Mesodermal cell (in vitro differentiated cells): ENCODE data around the gene DYNLT2.
"Not testable (repeated sequence)": the region's sequence is repeated elsewhere in the genome, so short reads cannot be mapped to it uniquely, and the experiment has no call there.

Experiments
- H3K27ac ChIP-seq: 2 replicates; pipeline ENCODE4 v1.7.0; 2013; ENCODE audit warnings: mild to moderate bottlenecking, low read depth, low read length, moderate library complexity; ENCODE audit not compliant: severe bottlenecking
- H3K36me3 ChIP-seq: 2 replicates; pipeline ENCODE4 v1.7.1; 2013; ENCODE audit warnings: mild to moderate bottlenecking, low read length, moderate library complexity; ENCODE audit not compliant: control insufficient read depth, insufficient read depth
- H3K4me1 ChIP-seq: one replicate; pipeline ENCODE4 v1.7.1; 2013; ENCODE audit warnings: mild to moderate bottlenecking, low read length; ENCODE audit not compliant: insufficient read depth, control insufficient read depth, poor library complexity, severe bottlenecking
- H3K4me3 ChIP-seq: 2 replicates; pipeline ENCODE4 v1.7.0; 2013; ENCODE audit warnings: low read length, control low read depth, mild to moderate bottlenecking; ENCODE audit not compliant: insufficient read depth, poor library complexity, severe bottlenecking; ENCODE audit errors: extremely low read depth
- H3K9me3 ChIP-seq: 2 replicates; pipeline ENCODE4 v1.7.1; 2013; ENCODE audit warnings: mild to moderate bottlenecking, low read length, moderate library complexity; ENCODE audit not compliant: control insufficient read depth
- WGBS, 2 experiments: methylation state at CpG; one replicate each; pipeline ENCODE4 v1.1.5; 2013; ENCODE audit warnings: missing lambda C conversion rate in 2 of 2; ENCODE audit not compliant: insufficient coverage in 2 of 2; 5-methylcytosine and 5-hydroxymethylcytosine counted together

The DYNLT2 gene

DNA sequence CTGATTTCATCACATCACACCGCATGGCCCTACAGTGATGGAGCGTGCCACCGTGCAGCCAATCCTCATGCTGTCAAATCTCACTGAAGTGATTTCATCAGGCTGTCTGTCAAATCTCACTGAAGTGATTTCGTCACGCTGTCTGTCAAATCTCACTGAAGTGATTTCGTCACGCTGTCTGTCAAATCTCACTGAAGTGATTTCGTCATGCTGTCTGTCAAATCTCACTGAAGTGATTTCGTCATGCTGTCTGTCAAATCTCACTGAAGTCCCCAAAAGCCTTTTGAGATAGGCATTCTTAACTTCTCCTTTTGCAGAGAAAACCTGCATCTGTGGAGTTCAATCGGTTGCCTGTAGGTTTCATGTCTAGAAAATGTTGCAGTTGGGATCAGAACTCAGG, 14.4 kb upstream of the DYNLT2 start:
- H3K27ac ChIP-seq, H3K4me1 ChIP-seq, H3K9me3 ChIP-seq, H3K4me3 ChIP-seq: not testable (repeated sequence)
- WGBS, 2 experiments: 84 to 100% methylated on average over 10 of the region's 10 CpGs
- H3K36me3 ChIP-seq: peaks cover 44% of the 10 kb centered on the region

- H3K4me3 ChIP-seq: no peak overlapping the region
- H3K9me3 ChIP-seq: no peaks in the 10 kb centered on the region
- WGBS, 2 experiments: 88 to 89% methylated on average over 5 to 6 of the region's 10 CpGs
- peaks cover 53% of the 10 kb centered on the region for H3K36me3 ChIP-seq
- no peaks in the 10 kb centered on the region for H3K4me1 ChIP-seq
- no peak overlapping the region for H3K27ac ChIP-seq
Measured at GRCh38 chr6:169763881-169764280, 12.5 kb upstream of the DYNLT2 start.

DNA sequence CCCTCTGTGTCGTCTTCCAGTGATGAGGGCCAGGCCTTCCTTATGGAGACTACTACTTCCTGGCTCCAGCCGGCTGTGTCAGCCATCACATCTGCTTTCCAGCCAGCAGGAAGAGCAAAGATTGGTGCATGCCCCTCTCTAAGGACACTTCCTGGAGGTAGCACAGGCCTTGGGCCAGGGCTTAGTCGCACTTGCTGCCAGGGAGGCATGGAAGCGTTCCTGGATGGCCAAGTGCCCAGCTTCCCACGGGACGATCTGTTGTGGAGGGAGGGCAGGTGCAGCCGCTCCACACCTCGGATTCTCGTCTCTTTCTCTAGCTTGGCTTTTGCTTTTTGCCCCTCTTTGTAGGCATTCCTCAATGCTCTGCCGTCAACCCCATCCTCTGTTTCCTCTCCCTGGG, 11.9 kb upstream of the DYNLT2 start:
- no peaks in the 10 kb centered on the region for H3K9me3 ChIP-seq
- no peaks in the 10 kb centered on the region for H3K4me1 ChIP-seq
- no peak overlapping the region for H3K27ac ChIP-seq
- H3K36me3 ChIP-seq: peaks cover 50% of the 10 kb centered on the region
- WGBS, 2 experiments: 93 to 95% methylated on average over 9 to 10 of the region's 10 CpGs
- no peak overlapping the region for H3K4me3 ChIP-seq

- 93 to 97% methylated on average over 4 to 5 of the region's 6 CpGs for WGBS, 2 experiments
- Histone ChIP-seq H3K36me3 (peaks cover 24% of the 10 kb centered on the region), H3K9me3 (no peaks in the 10 kb centered on the region), H3K27ac (no peak overlapping the region), H3K4me1 (peaks cover 7% of the 10 kb centered on the region), H3K4me3 (no peak overlapping the region)
Measured at GRCh38 chr6:169755162-169755561, 3.8 kb upstream of the DYNLT2 start.

- H3K27ac ChIP-seq: peak overlapping the region; percentile 98
- H3K9me3 ChIP-seq: no peaks in the 10 kb centered on the region
- peaks cover 6% of the 10 kb centered on the region for H3K36me3 ChIP-seq
- 10 to 12% methylated on average over 9 to 14 of the region's 19 CpGs for WGBS, 2 experiments
- peaks cover 7% of the 10 kb centered on the region for H3K4me1 ChIP-seq
- H3K4me3 ChIP-seq: peak overlapping the region; percentile 79
Measured at GRCh38 chr6:169752074-169752623, 777 bp upstream of the DYNLT2 start.

DNA sequence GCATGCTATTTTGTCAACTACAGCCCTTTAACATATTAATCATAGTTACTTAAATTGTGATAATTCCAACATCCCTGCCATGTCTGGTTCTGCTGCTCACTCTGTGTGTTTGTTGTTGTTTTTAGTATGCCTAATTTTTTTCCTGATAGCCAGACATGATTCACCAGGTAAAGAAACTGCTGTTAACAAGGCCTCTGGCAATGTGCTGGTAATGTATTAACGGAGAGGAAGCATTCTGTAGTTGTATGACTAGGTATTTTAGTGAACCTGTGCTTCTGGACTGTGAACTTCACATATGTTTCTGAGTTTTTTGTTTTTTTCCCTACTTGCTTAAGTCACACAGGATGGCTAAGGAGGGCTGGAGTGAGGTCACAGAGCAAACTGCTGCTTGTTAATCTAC, 4.8 kb downstream of the DYNLT2 start:
- no peaks in the 10 kb centered on the region for H3K36me3 ChIP-seq
- H3K4me1 ChIP-seq: no peaks in the 10 kb centered on the region
- no peak overlapping the region for H3K27ac ChIP-seq
- 80% methylated on average over 1 of the region's 1 CpG; no CpG with 5 or more reads in 1 of the 2 experiments for WGBS, 2 experiments
- no peaks in the 10 kb centered on the region for H3K9me3 ChIP-seq
- no peak overlapping the region for H3K4me3 ChIP-seq

- Histone ChIP-seq H3K4me1 (no peaks in the 10 kb centered on the region), H3K27ac (no peak overlapping the region), H3K36me3 (no peaks in the 10 kb centered on the region), H3K9me3 (no peaks in the 10 kb centered on the region), H3K4me3 (no peak overlapping the region)
- 89 to 93% methylated on average over 2 of the region's 3 CpGs for WGBS, 2 experiments
Measured at GRCh38 chr6:169745405-169745804, 6.0 kb downstream of the DYNLT2 start.

GRCh38 chr6:169741344-169741743, 10.0 kb downstream of the DYNLT2 start:
- H3K27ac ChIP-seq: no peak overlapping the region
- no peaks in the 10 kb centered on the region for H3K9me3 ChIP-seq
- H3K4me3 ChIP-seq: no peak overlapping the region
- H3K4me1 ChIP-seq: no peaks in the 10 kb centered on the region
- no peaks in the 10 kb centered on the region for H3K36me3 ChIP-seq

DNA sequence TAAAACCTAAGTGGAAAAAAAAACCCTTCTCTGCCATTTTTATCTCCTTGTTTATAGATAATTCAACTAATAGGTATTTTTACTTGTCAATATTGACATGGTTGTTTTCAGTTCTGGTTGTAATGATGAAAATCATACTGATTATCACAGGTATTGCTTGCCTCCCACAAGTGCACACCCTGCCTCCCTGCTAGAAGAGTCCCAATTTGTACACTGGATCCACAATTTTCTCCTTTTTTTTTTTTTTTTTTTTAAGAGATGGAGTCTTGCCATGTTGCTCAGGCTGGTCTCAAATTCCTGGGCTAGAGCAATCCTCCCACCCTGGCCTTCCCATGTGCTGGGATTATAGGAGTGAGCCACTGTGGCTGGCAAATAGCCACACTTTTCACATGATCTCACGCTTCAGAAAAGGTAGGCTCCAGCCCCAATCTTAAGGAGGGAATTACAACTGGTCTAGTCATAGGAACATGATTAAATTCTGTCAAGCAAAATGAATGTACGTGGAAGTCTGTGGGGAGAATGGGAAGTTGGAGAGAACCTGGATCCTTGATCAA, 12.3 kb downstream of the DYNLT2 start:
- H3K27ac ChIP-seq: no peak overlapping the region
- H3K9me3 ChIP-seq: no peaks in the 10 kb centered on the region
- WGBS, 2 experiments: 100% methylated on average over 1 to 2 of the region's 2 CpGs

GRCh38 chr6:169738204-169738975, 13.0 kb downstream of the DYNLT2 start:
- H3K36me3 ChIP-seq: no peaks in the 10 kb centered on the region
- WGBS, 2 experiments: 84 to 85% methylated on average over 7 to 9 of the region's 9 CpGs
- H3K27ac ChIP-seq: no peak overlapping the region
- no peaks in the 10 kb centered on the region for H3K4me1 ChIP-seq
- no peaks in the 10 kb centered on the region for H3K9me3 ChIP-seq
- H3K4me3 ChIP-seq: no peak overlapping the region

More for the DNA sequence above, 12.3 kb downstream of the DYNLT2 start:
- H3K36me3 ChIP-seq: no peaks in the 10 kb centered on the region
- H3K4me1 ChIP-seq: no peaks in the 10 kb centered on the region
- H3K4me3 ChIP-seq: no peak overlapping the region

DNA sequence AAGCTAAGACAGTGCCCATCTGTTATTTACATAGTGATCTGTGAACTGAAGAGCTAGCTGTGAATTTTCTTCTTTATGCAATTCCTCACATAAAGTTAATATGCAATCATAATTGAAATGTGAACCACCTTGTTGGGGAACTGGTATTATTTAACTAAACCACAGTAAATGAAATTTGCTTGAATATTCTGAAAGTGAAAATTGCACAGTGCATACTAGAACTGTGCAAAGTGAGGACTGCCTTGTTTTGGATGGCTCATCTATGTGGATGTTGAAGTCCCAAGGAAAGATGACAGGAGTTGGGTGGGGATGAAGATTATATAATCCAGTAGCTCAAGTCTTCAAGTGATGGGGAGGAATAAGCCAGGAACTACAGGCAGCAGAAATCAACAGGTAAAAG, 21.4 kb downstream of the DYNLT2 start:
- H3K27ac ChIP-seq: no peak overlapping the region
- no peak overlapping the region for H3K4me3 ChIP-seq
- peaks cover 8% of the 10 kb centered on the region for H3K4me1 ChIP-seq
- no peaks in the 10 kb centered on the region for H3K36me3 ChIP-seq
- H3K9me3 ChIP-seq: no peaks in the 10 kb centered on the region
